Ovary (tissue), 9 donors: ENCODE measurements around the gene ATPAF1. TPM values are rescaled to one million over a fixed set of nuclear protein-coding genes. Genes with fewer than 3 reads are reported as not detected.
A peak's percentile ranks its signal among the peaks of the same experiment; 100 is the strongest.

Experiments used
- DNase-seq, 5 donors: peaks; one replicate each; pipeline ENCODE4 v3.0.0-alpha.2; 2019 to 2020
- H3K27ac ChIP-seq, 2 donors: fragments of 200-600 bp; one replicate each; pipeline versions ENCODE4 v1.5.1 to v1.8.0; 2019 to 2022
- H3K27me3 ChIP-seq: fragments of 200-600 bp; one replicate; pipeline ENCODE4 v1.8.0; 2022
- H3K36me3 ChIP-seq: fragments of 200-600 bp; sonication (generic); one replicate; pipeline ENCODE4 v1.5.1; 2019
- H3K4me1 ChIP-seq: one replicate; pipeline ENCODE4 v1.8.1; 2013; ENCODE audit warnings: mild to moderate bottlenecking, moderate library complexity; ENCODE audit not compliant: insufficient read depth
- H3K4me3 ChIP-seq: fragments of 200-600 bp; sonication (generic); one replicate; pipeline ENCODE4 v1.5.1; 2017
- H3K9me3 ChIP-seq, 2 donors: fragments of 200-600 bp in 1 of 2; sonication (generic) in 1 of 2; one replicate each; pipeline versions ENCODE4 v1.5.1 to v1.8.1; 2013 to 2019; ENCODE audit warnings: mild to moderate bottlenecking in 1 of 2, moderate library complexity in 1 of 2
- EP300 ChIP-seq: sonication (generic); formaldehyde crosslinking; IDR thresholded peaks from one replicate; pipeline ENCODE4 v1.6.1; 2017; ENCODE audit warnings: antibody characterized with exemption
- POLR2A ChIP-seq: fragments of 450-650 bp; IDR thresholded peaks from one replicate; pipeline ENCODE4 v1.6.1; 2017; ENCODE audit warnings: antibody characterized with exemption, mild to moderate bottlenecking, moderate library complexity
- WGBS, 3 donors: extraction: QIAGEN DNeasy Blood & Tissue Kit in 1 of 3; methylation state at CpG; one replicate each; pipeline versions ENCODE4 v1.1.5 to v1.1.7; 2013 to 2017; 5-methylcytosine and 5-hydroxymethylcytosine counted together
- intact Hi-C, 4 donors: fragments of 100-400 bp; cut with DNase I; formaldehyde crosslinking; loops; one replicate each; pipeline versions ENCODE4 v1.11.0 to v1.15.1; 2022 to 2023
- polyA plus RNA-seq, 2 donors: library from polyadenylated mRNA; stranded (reverse); fragments of 200-250 nt in 1 of 2; fragments of 350-450 nt in 1 of 2; fragmentation: Illumina TruSeq in 1 of 2; extraction: RNeasy Lipid Tissue Mini Kit (QIAGEN cat#74804) in 1 of 2; gene quantifications; one replicate each; pipeline ENCODE4 v1.2.3, GENCODE V29; 2013 to 2014
- total RNA-seq, 7 donors: library from RNA; depleted of rRNA in 2 of 7; stranded (reverse); fragments of >200 nt in 2 of 7; fragmentation: NEBNext Ultra II Directional in 3 of 7; extraction: Animal tissue kit (Norgen Biotek cat#: 25700) in 3 of 7; gene quantifications; one replicate each; pipeline versions ENCODE4 v1.1.0 to v1.2.4, GENCODE V29; 2016 to 2023
- TF ChIP-seq, protein P1 (sequence below), 3 donors: fragments of 450-650 bp in 2 of 3; fragments of 200-600 bp in 1 of 3; IDR thresholded peaks; one replicate each; pipeline versions ENCODE4 v1.5.1 to v1.8.0; 2016 to 2022; ENCODE audit warnings: antibody characterized with exemption in 3 of 3, mild to moderate bottlenecking in 1 of 3
- donor health status: DM: no; HTN: no; CAD: no; lungs with moderate emphysema.
- donor health status: DM: no; HTN: no; CAD: no.
- donor health status: Bipolar disorder and iron deficiency.
- donor health status: DM: yes; HTN: yes; CAD: no.
- donor health status: DM: no; HTN: no; CAD: no.
- donor health status: DM: yes; HTN: yes; CAD: no.

The ATPAF1 gene
- total and polyA plus RNA-seq, 9 donors, result 21.9 to 88.0 (median 29.3) TPM

DNA sequence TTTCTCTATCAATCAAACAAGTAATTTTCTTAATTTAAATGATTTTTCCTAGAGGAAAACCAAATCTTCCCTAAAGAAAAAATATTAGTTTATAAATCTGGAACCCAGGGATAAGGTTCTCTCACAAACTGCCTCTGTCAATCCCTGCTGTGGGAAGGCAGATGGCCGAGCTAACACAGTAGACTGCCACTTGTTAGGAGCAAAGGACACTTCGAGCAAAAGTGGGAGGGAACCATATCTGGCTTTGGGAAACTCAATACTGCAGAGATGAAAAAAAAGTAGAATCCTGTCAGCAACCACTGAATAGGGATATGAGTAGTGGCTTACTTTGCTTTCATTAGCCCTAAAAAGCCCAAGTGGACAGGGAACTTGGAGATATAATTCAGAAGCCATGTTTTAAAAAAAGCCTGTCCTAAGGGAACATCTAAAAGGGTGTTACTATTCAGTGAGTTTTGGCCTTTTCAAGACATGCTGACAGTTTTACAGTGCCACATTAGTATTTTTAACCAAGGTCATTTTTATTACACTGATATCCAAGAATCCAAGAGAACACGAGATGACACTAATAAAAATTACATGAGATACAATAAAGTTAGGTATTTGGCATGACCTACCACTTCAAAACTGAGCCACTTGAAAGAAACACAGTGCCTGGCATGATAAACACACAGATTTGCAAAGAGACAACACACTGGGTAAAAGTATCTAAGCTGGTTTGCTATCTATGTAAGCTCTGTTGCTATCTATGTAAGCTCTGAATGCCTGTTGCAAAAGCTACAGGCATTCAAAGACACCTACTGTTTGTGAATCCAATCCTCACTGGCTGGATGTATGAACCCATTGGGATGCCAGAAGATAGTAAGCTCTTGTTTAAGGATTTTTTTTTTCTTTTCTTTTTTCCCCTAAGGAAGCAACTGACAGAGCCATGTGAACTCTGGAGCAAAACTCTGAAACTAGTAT lies 24.9 kb upstream of the ATPAF1 start:
- intact Hi-C loops, result no loop called here
- Histone ChIP-seq H3K36me3 (no peaks in the 10 kb centered on the region), H3K4me3 (no peak overlapping the region), H3K9me3 (no peaks in the 10 kb centered on the region), H3K27ac (no peak overlapping the region), H3K4me1 (no peaks in the 10 kb centered on the region), H3K27me3 (no peaks in the 10 kb centered on the region)
- no peak for TF ChIP-seq POLR2A
- TF ChIP-seq EP300, result no peak
- TF ChIP-seq, protein P1, sequence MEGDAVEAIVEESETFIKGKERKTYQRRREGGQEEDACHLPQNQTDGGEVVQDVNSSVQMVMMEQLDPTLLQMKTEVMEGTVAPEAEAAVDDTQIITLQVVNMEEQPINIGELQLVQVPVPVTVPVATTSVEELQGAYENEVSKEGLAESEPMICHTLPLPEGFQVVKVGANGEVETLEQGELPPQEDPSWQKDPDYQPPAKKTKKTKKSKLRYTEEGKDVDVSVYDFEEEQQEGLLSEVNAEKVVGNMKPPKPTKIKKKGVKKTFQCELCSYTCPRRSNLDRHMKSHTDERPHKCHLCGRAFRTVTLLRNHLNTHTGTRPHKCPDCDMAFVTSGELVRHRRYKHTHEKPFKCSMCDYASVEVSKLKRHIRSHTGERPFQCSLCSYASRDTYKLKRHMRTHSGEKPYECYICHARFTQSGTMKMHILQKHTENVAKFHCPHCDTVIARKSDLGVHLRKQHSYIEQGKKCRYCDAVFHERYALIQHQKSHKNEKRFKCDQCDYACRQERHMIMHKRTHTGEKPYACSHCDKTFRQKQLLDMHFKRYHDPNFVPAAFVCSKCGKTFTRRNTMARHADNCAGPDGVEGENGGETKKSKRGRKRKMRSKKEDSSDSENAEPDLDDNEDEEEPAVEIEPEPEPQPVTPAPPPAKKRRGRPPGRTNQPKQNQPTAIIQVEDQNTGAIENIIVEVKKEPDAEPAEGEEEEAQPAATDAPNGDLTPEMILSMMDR (IDR thresholded peaks at IDR 0.05), result no peak
- 14 to 67% (median 59%) methylated on average over 3 of the region's 3 CpGs for WGBS, 3 donors
- DNase-seq, result no peak

DNA sequence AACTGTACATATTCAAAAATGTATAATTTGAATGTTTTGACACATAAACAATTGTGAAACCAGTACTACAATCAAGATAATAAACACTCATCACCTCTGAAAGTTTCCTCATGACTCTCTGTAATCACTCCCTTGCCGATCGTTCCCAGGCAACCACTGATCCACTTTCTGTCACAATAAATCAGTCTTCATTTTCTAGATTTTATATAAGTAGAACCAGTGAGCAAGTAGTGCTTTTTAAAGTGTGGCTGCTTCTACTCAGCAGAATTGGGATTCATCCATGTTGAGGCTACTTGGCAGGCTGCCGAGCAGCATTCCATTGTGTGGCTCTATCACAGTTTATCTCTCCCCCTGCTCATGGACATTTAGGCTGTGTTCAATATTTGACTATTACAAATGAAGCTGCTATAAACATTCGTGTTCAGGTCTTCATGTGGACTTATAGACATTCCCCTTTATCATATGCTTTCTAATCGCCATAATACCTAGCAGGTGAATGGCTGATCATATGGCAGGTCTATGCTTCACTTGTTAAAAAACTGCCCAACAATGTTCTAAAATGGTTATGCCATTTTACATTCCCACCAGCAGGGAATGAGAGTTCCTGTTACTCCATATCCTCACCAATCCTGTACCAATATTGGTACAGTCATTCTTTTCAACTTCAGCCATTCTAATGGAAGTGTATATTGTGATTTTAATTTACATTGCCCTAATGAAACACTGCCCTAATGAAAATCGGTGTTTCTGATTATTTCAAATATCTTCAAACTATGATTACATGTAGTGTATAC lies 24.0 kb upstream of the ATPAF1 start:
- TF ChIP-seq, protein P1 (IDR thresholded peaks at IDR 0.05), result no peak
- TF ChIP-seq EP300 (no peak), POLR2A (no peak)
- Histone ChIP-seq H3K27me3 (no peaks in the 10 kb centered on the region), H3K9me3 (no peaks in the 10 kb centered on the region), H3K4me1 (peaks cover 4% of the 10 kb centered on the region), H3K36me3 (no peaks in the 10 kb centered on the region), H3K27ac (no peak overlapping the region), H3K4me3 (no peak overlapping the region)
- DNase-seq, result peak; percentile 15 to 58 (median 26)
- WGBS, 3 donors, result 42 to 62% (median 50%) methylated on average over 6 of the region's 6 CpGs
- intact Hi-C loops, result no loop called here

DNA sequence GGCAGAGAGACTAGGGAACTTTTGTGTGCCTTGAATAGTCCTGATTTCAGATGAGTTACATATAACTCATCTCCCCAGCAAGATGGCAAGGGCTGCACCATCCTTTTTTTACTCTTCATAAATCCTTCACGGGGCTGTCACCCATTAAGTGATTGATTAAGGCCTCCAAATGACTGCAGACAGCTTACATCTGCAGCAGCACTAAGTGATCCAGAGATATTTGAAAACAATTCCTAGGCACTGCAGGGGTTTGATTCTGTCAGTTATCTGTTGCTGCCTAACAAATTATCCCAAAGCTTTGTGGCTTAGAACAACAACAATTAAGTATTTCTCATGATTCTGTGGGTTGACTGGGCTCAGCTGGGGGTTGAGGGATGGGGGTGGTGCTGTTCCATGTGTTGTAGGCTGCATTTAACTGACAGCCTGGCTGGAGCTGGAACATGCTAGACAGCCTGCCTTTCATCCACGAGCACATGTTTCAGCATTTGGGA lies 22.8 kb upstream of the ATPAF1 start:
- no peak overlapping the region for H3K27ac ChIP-seq
- intact Hi-C loops, result no loop called here
- DNase-seq, result no peak
- H3K4me1 ChIP-seq, result peaks cover 4% of the 10 kb centered on the region
- no peaks in the 10 kb centered on the region for H3K36me3 ChIP-seq
- no peaks in the 10 kb centered on the region for H3K9me3 ChIP-seq
- 74 to 92% (median 84%) methylated on average over 2 of the region's 2 CpGs for WGBS, 3 donors
- H3K4me3 ChIP-seq, result no peak overlapping the region
- no peaks in the 10 kb centered on the region for H3K27me3 ChIP-seq
- TF ChIP-seq EP300, result no peak
- no peak for TF ChIP-seq POLR2A
- TF ChIP-seq, protein P1 (IDR thresholded peaks at IDR 0.05), result no peak

DNA sequence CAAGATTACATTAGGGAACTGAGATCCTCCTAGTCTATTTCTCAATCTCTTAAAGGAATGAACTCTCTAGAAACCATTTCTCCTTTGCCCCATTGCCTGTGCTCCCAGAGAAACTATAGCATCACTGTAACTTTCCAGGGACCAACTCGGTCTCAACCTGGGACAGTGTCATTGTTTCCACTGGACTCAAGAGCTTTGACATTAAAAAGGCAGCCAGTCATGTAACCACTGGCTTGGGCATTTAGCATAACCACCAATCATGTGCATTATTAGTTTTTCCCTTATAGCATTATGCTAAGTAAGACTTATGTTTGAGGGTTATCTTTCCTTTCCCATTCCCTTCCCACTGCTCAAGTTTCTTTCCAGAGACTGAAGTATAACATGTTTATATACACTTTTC lies 21.7 kb upstream of the ATPAF1 start:
- DNase-seq, result no peak
- Histone ChIP-seq H3K4me1 (peaks cover 4% of the 10 kb centered on the region), H3K9me3 (no peaks in the 10 kb centered on the region), H3K27ac (no peak overlapping the region), H3K27me3 (no peaks in the 10 kb centered on the region), H3K4me3 (no peak overlapping the region), H3K36me3 (no peaks in the 10 kb centered on the region)
- intact Hi-C loops, result no loop called here
- 94 to 100% (median 96%) methylated on average over 1 of the region's 1 CpG for WGBS, 3 donors
- TF ChIP-seq, protein P1 (IDR thresholded peaks at IDR 0.05), result no peak
- TF ChIP-seq EP300 (no peak), POLR2A (no peak)
